Right lobe of liver (tissue), 4 donors: ENCODE data around the gene MAP3K1.

Source experiments
- CTCF ChIP-seq, 4 donors: fragments of 200-600 bp in 3 of 4; fragments of 450-650 bp in 1 of 4; IDR thresholded peaks; one replicate each; pipeline versions ENCODE4 v1.5.1 to v1.8.0; 2016 to 2022; ENCODE audit warnings: antibody characterized with exemption in 4 of 4, mild to moderate bottlenecking in 2 of 4
- POLR2A ChIP-seq: fragments of 450-650 bp; IDR thresholded peaks from one replicate; pipeline ENCODE4 v1.6.1; 2017; ENCODE audit warnings: antibody characterized with exemption, mild to moderate bottlenecking
- donor health status: DM: no; HTN: no; CAD: no.
- donor health status: DM: no; HTN: no; CAD: no.
- donor health status: DM: no; HTN: yes; CAD: no.

- no peak for TF ChIP-seq CTCF (IDR thresholded peaks at IDR 0.05)
- no peak for TF ChIP-seq POLR2A
These were observed 42.6 kb upstream of the MAP3K1 start for GRCh38 chr5:56772767-56773166.
